Stomach (tissue), 9 donors: Measurements from ENCODE around the gene DLK2. TPM values are rescaled to one million over a fixed set of nuclear protein-coding genes. Genes with fewer than 3 reads are reported as not detected.

ENCODE experiments used
- DNase-seq, 2 donors: peaks; one replicate each; pipeline versions ENCODE4 v3.0.0 to v3.0.0-alpha.2; 2013 to 2019
- H3K27ac ChIP-seq, 5 donors: fragments of 200-600 bp in 4 of 5; sonication (generic) in 4 of 5; one replicate each; pipeline ENCODE4 v1.5.1; 2013 to 2019; ENCODE audit warnings: mild to moderate bottlenecking in 1 of 5, moderate library complexity in 1 of 5
- H3K27me3 ChIP-seq, 3 donors: fragments of 200-600 bp; sonication (generic); one replicate each; pipeline ENCODE4 v1.5.1; 2017 to 2019; ENCODE audit warnings: mixed run types in 1 of 3
- H3K36me3 ChIP-seq, 4 donors: fragments of 200-600 bp; sonication (generic); 1 replicate in 3 of 4; 2 replicates in 1 of 4; pipeline ENCODE4 v1.5.1; 2016 to 2019
- H3K4me1 ChIP-seq, 4 donors: fragments of 200-600 bp; sonication (generic); one replicate each; pipeline ENCODE4 v1.5.1; 2016 to 2019
- H3K4me3 ChIP-seq, 4 donors: fragments of 200-600 bp; sonication (generic) in 3 of 4; one replicate each; pipeline ENCODE4 v1.5.1; 2016 to 2019; ENCODE audit warnings: mild to moderate bottlenecking in 1 of 4
- H3K9me3 ChIP-seq, 4 donors: fragments of 200-600 bp; sonication (generic); one replicate each; pipeline ENCODE4 v1.5.1; 2016 to 2019
- EP300 ChIP-seq: sonication (generic); formaldehyde crosslinking; IDR thresholded peaks from one replicate; pipeline ENCODE4 v1.6.1; 2017; ENCODE audit warnings: antibody characterized with exemption
- POLR2A ChIP-seq, 4 donors: fragments of 450-650 bp; IDR thresholded peaks; one replicate each; pipeline ENCODE4 v1.6.1; 2016; ENCODE audit warnings: antibody characterized with exemption in 4 of 4, control low read depth in 2 of 4, mild to moderate bottlenecking in 1 of 4, moderate library complexity in 1 of 4
- POLR2AphosphoS5 ChIP-seq, 3 donors: sonication (generic); formaldehyde crosslinking; IDR thresholded peaks; one replicate each; pipeline ENCODE4 v1.6.1; 2016; ENCODE audit warnings: antibody characterized with exemption in 3 of 3
- WGBS, 5 donors: extraction: QIAGEN DNeasy Blood & Tissue Kit in 3 of 5; methylation state at CpG; one replicate each; pipeline versions ENCODE4 v1.1.5 to v1.1.7; 2013 to 2018; 5-methylcytosine and 5-hydroxymethylcytosine counted together
- intact Hi-C: fragments of 100-400 bp; cut with DNase I; formaldehyde crosslinking; loops from one replicate; pipeline ENCODE4 v1.15.1; 2023; ENCODE audit warnings: low total_unique reads
- polyA plus RNA-seq, 3 donors: library from polyadenylated mRNA; stranded (reverse); fragments of 200-250 nt; gene quantifications; one replicate each; pipeline ENCODE4 v1.2.3, GENCODE V29; 2013
- total RNA-seq, 5 donors: library from RNA; depleted of rRNA; stranded (reverse); fragments of >200 nt; gene quantifications; one replicate each; pipeline versions ENCODE4 v1.1.0 to v1.2.3, GENCODE V29; 2014 to 2016
- TF ChIP-seq, protein P1 (sequence below), 7 experiments: fragments of 450-650 bp in 4 of 7; fragments of 200-600 bp in 3 of 7; sonication (generic) in 3 of 7; IDR thresholded peaks; one replicate each; pipeline ENCODE4 v1.5.1; 2016 to 2019; ENCODE audit warnings: antibody characterized with exemption in 7 of 7, control low read depth in 2 of 7, mild to moderate bottlenecking in 1 of 7
- donor health status: healthy with polysubstance abuse.
- donor health status: Bipolar disorder and iron deficiency.
- donor health status: healthy.

The DLK2 gene
- total and polyA plus RNA-seq, 8 donors, result 0.37 to 17.0 TPM; not detected in 6

- Histone ChIP-seq H3K4me1 (peaks cover 11 to 46% (median 42%) of the 10 kb centered on the region in 4 donors), H3K4me3 (no peak overlapping the region), H3K27me3 (no peaks in the 10 kb centered on the region), H3K36me3 (peaks cover 35 to 42% (median 40%) of the 10 kb centered on the region in 4 donors), H3K9me3 (no peaks in the 10 kb centered on the region), H3K27ac (peak overlapping the region in 1 of 5 donors; percentile 5)
- peak in 1 of 2 donors; percentile 65 for DNase-seq
- intact Hi-C loops, result no loop called here
- TF ChIP-seq POLR2AphosphoS5 (IDR thresholded peaks at IDR 0.05), result no peak
- TF ChIP-seq, protein P1, sequence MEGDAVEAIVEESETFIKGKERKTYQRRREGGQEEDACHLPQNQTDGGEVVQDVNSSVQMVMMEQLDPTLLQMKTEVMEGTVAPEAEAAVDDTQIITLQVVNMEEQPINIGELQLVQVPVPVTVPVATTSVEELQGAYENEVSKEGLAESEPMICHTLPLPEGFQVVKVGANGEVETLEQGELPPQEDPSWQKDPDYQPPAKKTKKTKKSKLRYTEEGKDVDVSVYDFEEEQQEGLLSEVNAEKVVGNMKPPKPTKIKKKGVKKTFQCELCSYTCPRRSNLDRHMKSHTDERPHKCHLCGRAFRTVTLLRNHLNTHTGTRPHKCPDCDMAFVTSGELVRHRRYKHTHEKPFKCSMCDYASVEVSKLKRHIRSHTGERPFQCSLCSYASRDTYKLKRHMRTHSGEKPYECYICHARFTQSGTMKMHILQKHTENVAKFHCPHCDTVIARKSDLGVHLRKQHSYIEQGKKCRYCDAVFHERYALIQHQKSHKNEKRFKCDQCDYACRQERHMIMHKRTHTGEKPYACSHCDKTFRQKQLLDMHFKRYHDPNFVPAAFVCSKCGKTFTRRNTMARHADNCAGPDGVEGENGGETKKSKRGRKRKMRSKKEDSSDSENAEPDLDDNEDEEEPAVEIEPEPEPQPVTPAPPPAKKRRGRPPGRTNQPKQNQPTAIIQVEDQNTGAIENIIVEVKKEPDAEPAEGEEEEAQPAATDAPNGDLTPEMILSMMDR (IDR thresholded peaks at IDR 0.05), result peak in 5 of 7 experiments; percentile 24 to 68 (median 49)
- WGBS, 5 donors, result 38 to 53% (median 43%) methylated on average over 10 to 18 of the region's 18 CpGs
Observed at GRCh38 chr6:43496370-43497128, 41.2 kb upstream of the DLK2 start.

DNA sequence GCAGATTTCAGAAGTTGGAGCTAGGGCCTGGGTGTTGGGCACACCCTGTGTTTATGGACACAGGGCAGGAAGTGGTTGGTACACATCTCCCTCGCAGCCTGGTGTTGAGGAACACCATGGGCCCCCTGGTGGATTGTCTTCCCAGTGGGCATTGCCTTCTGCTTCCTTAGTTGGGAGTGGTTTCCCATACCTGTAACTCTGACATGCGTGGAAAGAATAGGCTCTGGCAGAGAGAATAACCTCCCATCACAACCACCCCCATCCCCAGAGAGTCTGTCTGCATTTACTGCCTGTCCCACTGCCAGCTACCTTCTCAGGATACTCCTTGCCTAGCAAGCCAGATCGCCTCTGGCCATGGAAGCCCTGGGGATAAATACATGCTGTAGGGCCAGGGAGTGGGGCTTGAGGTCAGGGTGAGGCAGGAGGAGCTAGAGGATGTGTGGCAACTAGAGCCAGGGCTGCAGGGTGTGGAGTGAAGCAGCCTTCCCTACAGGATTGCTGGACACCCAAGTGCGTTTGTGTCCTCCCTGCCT, 40.1 kb upstream of the DLK2 start:
- intact Hi-C loops, result no loop called here
- no peak overlapping the region for H3K4me3 ChIP-seq
- peak overlapping the region in 2 of 5 donors; percentile 1 to 5 for H3K27ac ChIP-seq
- peak in 1 of 2 donors; percentile 60 for DNase-seq
- no peaks in the 10 kb centered on the region for H3K27me3 ChIP-seq
- WGBS, 5 donors, result 48 to 59% (median 57%) methylated on average over 3 to 4 of the region's 4 CpGs
- TF ChIP-seq POLR2AphosphoS5 (IDR thresholded peaks at IDR 0.05), result no peak
- TF ChIP-seq, protein P1 (IDR thresholded peaks at IDR 0.05), result peak in 2 of 7 experiments; percentile 20 to 24
- H3K36me3 ChIP-seq, result peaks cover 26 to 31% (median 30%) of the 10 kb centered on the region in 4 donors
- H3K4me1 ChIP-seq, result peaks cover 11 to 50% (median 42%) of the 10 kb centered on the region in 4 donors
- no peaks in the 10 kb centered on the region for H3K9me3 ChIP-seq

GRCh38 chr6:43494766-43495165, 39.4 kb upstream of the DLK2 start:
- no peak for DNase-seq
- TF ChIP-seq EP300, result no peak
- no peak for TF ChIP-seq POLR2AphosphoS5 (IDR thresholded peaks at IDR 0.05)
- no peak for TF ChIP-seq POLR2A (IDR thresholded peaks at IDR 0.05)
- TF ChIP-seq, protein P1 (IDR thresholded peaks at IDR 0.05), result no peak
- Histone ChIP-seq H3K4me3 (no peak overlapping the region), H3K9me3 (no peaks in the 10 kb centered on the region), H3K27ac (no peak overlapping the region), H3K27me3 (no peaks in the 10 kb centered on the region), H3K36me3 (peaks cover 19 to 30% (median 27%) of the 10 kb centered on the region in 4 donors), H3K4me1 (peaks cover 12 to 50% (median 42%) of the 10 kb centered on the region in 4 donors)
- 93 to 100% (median 94%) methylated on average over 2 to 4 of the region's 4 CpGs for WGBS, 5 donors
- intact Hi-C loops, result no loop called here

GRCh38 chr6:43494321-43494720, 39.0 kb upstream of the DLK2 start:
- Histone ChIP-seq H3K4me1 (peaks cover 12 to 50% (median 39%) of the 10 kb centered on the region in 4 donors), H3K27ac (no peak overlapping the region), H3K27me3 (no peaks in the 10 kb centered on the region), H3K9me3 (no peaks in the 10 kb centered on the region), H3K4me3 (no peak overlapping the region), H3K36me3 (peaks cover 15 to 30% (median 26%) of the 10 kb centered on the region in 4 donors)
- no peak for TF ChIP-seq EP300
- TF ChIP-seq POLR2AphosphoS5 (IDR thresholded peaks at IDR 0.05), result no peak
- intact Hi-C loops, result no loop called here
- WGBS, 5 donors, result 82 to 92% (median 91%) methylated on average over 5 to 6 of the region's 6 CpGs
- DNase-seq, result no peak
